Upper lobe of left lung (tissue), 4 donors: ENCODE data around the gene NDUFB10.

Experiments used
- POLR2AphosphoS5 ChIP-seq, 2 donors: sonication (generic); formaldehyde crosslinking; IDR thresholded peaks; one replicate each; pipeline ENCODE4 v1.5.1; 2017; ENCODE audit warnings: antibody characterized with exemption in 2 of 2
- TF ChIP-seq, protein P1 (sequence below), 6 experiments: fragments of 450-650 bp in 4 of 6; fragments of 200-600 bp in 2 of 6; sonication (generic) in 2 of 6; IDR thresholded peaks; one replicate each; pipeline ENCODE4 v1.5.1; 2016 to 2019; ENCODE audit warnings: antibody characterized with exemption in 6 of 6

DNA sequence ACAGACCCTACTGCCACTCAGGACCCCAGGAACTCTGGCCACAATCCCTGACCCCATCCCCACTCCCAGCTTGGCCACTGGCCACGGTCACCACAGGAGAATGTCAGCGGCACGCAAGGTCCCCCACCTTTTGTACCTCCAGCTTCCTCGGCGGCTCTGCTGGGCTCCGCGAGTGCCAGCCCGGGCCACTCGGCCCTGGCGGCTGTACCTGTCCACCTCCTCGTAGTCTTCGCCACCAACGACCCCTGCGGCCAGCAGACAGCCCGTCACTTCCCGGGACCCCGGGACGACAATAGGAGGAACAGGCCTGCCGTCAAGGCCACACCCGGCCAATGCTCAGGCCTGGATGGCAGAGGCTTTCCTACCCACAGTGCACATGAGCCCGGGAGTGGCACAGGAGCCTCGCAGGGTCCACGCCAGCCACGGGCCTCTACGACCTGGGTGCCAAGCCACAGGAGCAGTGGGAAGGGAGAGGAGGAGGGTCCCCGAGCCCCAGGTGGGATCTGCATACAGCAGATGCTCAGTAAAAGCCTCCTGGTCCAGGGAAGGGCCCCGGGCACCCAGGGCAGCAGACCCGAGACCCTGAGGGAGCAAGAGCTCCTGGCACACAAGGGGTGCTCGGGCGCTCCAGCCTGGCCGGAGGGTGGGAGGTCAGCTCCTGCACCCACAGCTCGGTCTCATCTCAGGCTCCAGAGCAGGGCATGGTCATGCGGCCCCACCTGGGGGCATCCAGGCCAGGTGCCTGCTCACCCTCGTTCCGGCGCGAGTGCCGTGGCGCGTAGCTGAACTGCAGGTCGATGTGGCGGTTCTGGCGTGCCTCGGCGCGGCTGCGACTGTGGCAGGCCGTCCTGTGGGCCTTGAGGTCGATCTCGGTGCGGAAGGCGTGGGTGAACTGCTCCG is 42.4 kb downstream of the NDUFB10 start:
- TF ChIP-seq, protein P1, sequence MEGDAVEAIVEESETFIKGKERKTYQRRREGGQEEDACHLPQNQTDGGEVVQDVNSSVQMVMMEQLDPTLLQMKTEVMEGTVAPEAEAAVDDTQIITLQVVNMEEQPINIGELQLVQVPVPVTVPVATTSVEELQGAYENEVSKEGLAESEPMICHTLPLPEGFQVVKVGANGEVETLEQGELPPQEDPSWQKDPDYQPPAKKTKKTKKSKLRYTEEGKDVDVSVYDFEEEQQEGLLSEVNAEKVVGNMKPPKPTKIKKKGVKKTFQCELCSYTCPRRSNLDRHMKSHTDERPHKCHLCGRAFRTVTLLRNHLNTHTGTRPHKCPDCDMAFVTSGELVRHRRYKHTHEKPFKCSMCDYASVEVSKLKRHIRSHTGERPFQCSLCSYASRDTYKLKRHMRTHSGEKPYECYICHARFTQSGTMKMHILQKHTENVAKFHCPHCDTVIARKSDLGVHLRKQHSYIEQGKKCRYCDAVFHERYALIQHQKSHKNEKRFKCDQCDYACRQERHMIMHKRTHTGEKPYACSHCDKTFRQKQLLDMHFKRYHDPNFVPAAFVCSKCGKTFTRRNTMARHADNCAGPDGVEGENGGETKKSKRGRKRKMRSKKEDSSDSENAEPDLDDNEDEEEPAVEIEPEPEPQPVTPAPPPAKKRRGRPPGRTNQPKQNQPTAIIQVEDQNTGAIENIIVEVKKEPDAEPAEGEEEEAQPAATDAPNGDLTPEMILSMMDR (IDR thresholded peaks at IDR 0.05): no peak
- TF ChIP-seq POLR2AphosphoS5 (IDR thresholded peaks at IDR 0.05): no peak
